ENCODE data around the gene PSMA2. TPM values are rescaled to one million over a fixed set of nuclear protein-coding genes. Genes with fewer than 3 reads are reported as not detected.

Gene PSMA2
- polyA plus RNA-seq, 4 donors = 216 to 282 (median 255) TPM

Other genes with a start within 250 kb of the PSMA2 start
- gene C7orf25, start 20.1 kb downstream of the PSMA2 start, polyA plus RNA-seq (ENCODE audit: insufficient read length in 4 of 4) = 1 to 10 TPM; 4.0 to 8.5 (median 6.5) TPM
- 100 to 1,000 TPM in 3 of 4 donors, 10 to 100 TPM in 1; 94.8 to 108 (median 102) TPM for gene MRPL32, start 202 bp upstream of the PSMA2 start, polyA plus RNA-seq (ENCODE audit: insufficient read length in 4 of 4)
- gene HECW1, start 180.5 kb upstream of the PSMA2 start, polyA plus RNA-seq (ENCODE audit: insufficient read length in 4 of 4) = 10 to 100 TPM in 1 of 4 donors, 1 to 10 TPM in 3; 4.3 to 11.2 (median 6.3) TPM

All from left renal cortex interstitium (tissue), 4 donors.